ENCODE measurements around the gene CRISPLD2. TPM values are rescaled to one million over a fixed set of nuclear protein-coding genes. Genes with fewer than 3 reads are reported as not detected.
"Not testable (repeated sequence)": the region's sequence is repeated elsewhere in the genome, so short reads cannot be mapped to it uniquely, and the experiment has no call there.

CRISPLD2 gene
- polyA plus RNA-seq, 2 donors, result 3.7 to 8.8 TPM

DNA sequence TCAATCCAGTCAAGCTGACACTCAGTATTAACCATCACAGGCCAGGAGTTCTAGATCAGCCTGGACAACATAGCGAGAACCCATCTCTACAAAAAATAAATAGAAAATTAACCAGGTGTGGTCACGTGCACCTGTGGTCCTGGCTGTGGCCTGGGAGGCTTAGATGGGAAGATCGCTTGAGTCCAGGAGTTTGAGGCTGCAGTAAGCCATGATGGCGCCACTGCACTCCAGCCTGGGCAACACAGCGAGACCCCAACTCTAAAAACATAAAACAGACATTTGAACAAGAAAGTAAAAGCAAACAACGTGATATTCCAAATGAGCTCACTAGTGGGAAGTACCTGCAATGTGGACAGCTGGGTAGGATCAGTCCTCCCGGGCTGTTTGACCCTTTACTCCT lies 41.9 kb downstream of the CRISPLD2 start:
- H3K27me3 ChIP-seq (ENCODE audit: control insufficient read depth in 1 of 2, insufficient read depth in 2 of 2, low read length in 2 of 2), result no peaks in the 10 kb centered on the region
- H3K9me3 ChIP-seq (ENCODE audit: control insufficient read depth in 2 of 2, insufficient read depth in 1 of 2, low read depth in 1 of 2, low read length in 1 of 2), result no peaks in the 10 kb centered on the region
- 89 to 93% methylated on average over 7 of the region's 7 CpGs for WGBS, 2 donors
- no peak overlapping the region for H3K27ac ChIP-seq (ENCODE audit: low read depth in 2 of 2, low read length in 1 of 2)
- H3K4me1 ChIP-seq (ENCODE audit: control insufficient read depth in 2 of 2, insufficient read depth in 2 of 2, low read length in 1 of 2), result no peaks in the 10 kb centered on the region
- no peaks in the 10 kb centered on the region for H3K36me3 ChIP-seq (ENCODE audit: control insufficient read depth in 2 of 2, insufficient read depth in 2 of 2, low read length in 1 of 2)
- H3K4me3 ChIP-seq (ENCODE audit: low read depth in 1 of 2, low read length in 2 of 2), result no peak overlapping the region

DNA sequence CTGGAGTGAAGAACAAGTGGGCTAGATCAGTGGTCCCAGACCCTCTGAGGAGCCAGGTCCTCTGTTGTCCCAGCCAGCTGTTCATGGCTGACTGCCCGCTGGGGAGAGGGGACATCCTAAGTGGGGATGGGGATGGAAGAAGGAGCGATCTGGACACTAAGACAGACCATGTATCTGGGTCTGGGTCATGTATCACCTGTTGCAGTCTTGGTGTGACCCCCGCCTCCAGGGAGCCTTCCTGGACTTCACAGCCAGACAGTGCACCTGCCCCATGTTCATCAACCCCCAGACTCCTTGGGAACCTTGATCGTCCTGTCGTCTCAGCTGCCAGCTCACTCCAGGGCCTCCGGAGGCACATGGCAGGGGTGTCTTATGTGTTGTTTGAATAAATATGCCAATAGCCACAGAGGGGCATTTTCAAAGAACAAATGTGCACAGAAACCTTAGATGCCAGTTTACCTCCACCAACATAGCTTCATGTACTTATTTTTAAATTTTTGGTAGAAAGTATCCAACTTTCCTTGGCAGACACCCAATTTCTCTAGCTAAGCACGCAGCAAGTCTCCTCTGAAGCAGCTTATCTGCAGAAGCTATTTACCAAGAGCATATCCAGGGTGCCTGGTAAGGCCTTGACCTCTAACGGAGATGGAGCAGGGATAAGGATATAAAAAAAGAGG lies 43.2 kb downstream of the CRISPLD2 start:
- Histone ChIP-seq H3K4me1 (ENCODE audit: control insufficient read depth in 2 of 2, insufficient read depth in 2 of 2, low read length in 1 of 2) (no peaks in the 10 kb centered on the region), H3K36me3 (ENCODE audit: control insufficient read depth in 2 of 2, insufficient read depth in 2 of 2, low read length in 1 of 2) (peaks cover 0 to 3% of the 10 kb centered on the region in 2 donors), H3K9me3 (ENCODE audit: control insufficient read depth in 2 of 2, insufficient read depth in 1 of 2, low read depth in 1 of 2, low read length in 1 of 2) (no peaks in the 10 kb centered on the region), H3K27ac (ENCODE audit: low read depth in 2 of 2, low read length in 1 of 2) (no peak overlapping the region), H3K4me3 (ENCODE audit: low read depth in 1 of 2, low read length in 2 of 2) (no peak overlapping the region), H3K27me3 (ENCODE audit: control insufficient read depth in 1 of 2, insufficient read depth in 2 of 2, low read length in 2 of 2) (no peaks in the 10 kb centered on the region)
- WGBS, 2 donors, result 77 to 79% methylated on average over 7 to 8 of the region's 8 CpGs

DNA sequence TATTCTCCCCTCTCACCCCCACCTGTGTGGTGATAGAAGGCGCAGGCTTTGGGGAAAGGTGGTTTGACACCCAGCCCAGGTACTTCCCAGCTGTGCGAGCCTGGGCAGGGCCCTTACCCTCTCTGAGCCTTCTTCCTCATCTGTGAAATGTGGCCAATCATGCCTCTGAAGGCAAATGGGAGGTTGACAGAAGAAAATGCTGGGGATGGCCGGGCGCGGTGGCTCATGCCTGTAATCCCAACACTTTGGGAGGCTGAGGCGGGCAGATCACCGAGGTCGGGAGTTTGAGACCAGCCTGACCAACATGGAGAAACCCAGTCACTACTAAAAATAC lies 43.7 kb downstream of the CRISPLD2 start:
- Histone ChIP-seq H3K36me3 (ENCODE audit: control insufficient read depth in 2 of 2, insufficient read depth in 2 of 2, low read length in 1 of 2) (peaks cover 0 to 3% of the 10 kb centered on the region in 2 donors), H3K4me1 (ENCODE audit: control insufficient read depth in 2 of 2, insufficient read depth in 2 of 2, low read length in 1 of 2) (no peaks in the 10 kb centered on the region), H3K27ac (ENCODE audit: low read depth in 2 of 2, low read length in 1 of 2) (no peak overlapping the region), H3K9me3 (ENCODE audit: control insufficient read depth in 2 of 2, insufficient read depth in 1 of 2, low read depth in 1 of 2, low read length in 1 of 2) (no peaks in the 10 kb centered on the region), H3K27me3 (ENCODE audit: control insufficient read depth in 1 of 2, insufficient read depth in 2 of 2, low read length in 2 of 2) (no peaks in the 10 kb centered on the region), H3K4me3 (ENCODE audit: low read depth in 1 of 2, low read length in 2 of 2) (no peak overlapping the region)
- 93 to 95% methylated on average over 8 of the region's 8 CpGs for WGBS, 2 donors

DNA sequence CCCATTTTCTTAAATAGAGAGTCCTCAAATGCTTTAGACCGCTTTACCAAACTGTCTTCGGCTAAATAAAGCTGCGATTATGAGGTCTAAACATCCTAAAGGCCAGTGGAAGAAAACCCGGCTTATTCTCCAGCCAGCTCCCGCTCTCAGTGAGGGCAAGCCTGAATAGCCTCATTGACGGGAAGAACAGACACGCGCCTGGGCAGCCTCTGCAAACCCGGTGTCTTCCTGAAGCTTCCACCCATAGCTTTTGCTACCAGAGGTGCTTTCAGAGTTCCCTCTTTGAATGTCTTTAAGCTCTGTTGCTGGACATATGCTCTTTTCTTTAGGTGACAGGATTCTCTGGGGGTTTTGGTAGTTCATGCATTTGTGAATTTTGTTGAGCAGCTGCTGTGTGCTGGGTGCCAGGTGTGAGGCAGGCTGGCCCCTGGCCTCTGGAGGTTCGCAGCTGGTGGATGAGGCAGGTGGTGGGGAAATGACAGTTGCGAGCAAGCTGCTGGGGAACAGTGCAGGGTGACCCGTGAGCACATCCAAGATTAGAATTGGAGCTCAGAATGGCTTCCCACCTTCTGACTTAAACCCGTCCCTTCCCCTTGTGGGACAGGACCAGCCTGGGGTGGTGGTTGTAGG lies 44.7 kb downstream of the CRISPLD2 start:
- WGBS, 2 donors, result 80 to 82% methylated on average over 13 of the region's 13 CpGs
- Histone ChIP-seq H3K4me3 (ENCODE audit: low read depth in 1 of 2, low read length in 2 of 2) (no peak overlapping the region), H3K9me3 (ENCODE audit: control insufficient read depth in 2 of 2, insufficient read depth in 1 of 2, low read depth in 1 of 2, low read length in 1 of 2) (no peaks in the 10 kb centered on the region), H3K27me3 (ENCODE audit: control insufficient read depth in 1 of 2, insufficient read depth in 2 of 2, low read length in 2 of 2) (no peaks in the 10 kb centered on the region), H3K36me3 (ENCODE audit: control insufficient read depth in 2 of 2, insufficient read depth in 2 of 2, low read length in 1 of 2) (peaks cover 0 to 6% of the 10 kb centered on the region in 2 donors), H3K27ac (ENCODE audit: low read depth in 2 of 2, low read length in 1 of 2) (no peak overlapping the region), H3K4me1 (ENCODE audit: control insufficient read depth in 2 of 2, insufficient read depth in 2 of 2, low read length in 1 of 2) (no peaks in the 10 kb centered on the region)

DNA sequence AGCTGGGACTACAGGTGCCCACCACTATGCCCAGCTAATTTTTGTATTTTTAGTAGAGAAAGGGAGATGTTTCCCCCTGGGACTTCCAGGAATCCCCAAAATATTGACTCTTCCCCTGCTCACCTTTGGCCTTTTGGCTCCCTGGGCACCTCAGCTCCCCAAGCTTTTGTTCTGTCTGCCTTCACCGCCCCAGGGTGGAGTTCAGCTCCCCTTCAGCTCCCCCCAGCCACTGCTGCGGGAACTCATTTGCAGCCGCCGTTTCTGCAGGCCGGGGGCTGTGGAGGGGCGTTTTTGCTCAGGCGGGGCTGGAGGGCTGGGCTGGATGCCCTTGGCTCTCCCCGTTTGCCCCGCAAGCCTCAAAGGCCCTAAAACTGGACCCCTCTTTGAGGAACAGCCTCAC lies 47.9 kb downstream of the CRISPLD2 start:
- no peak overlapping the region for H3K4me3 ChIP-seq (ENCODE audit: low read depth in 1 of 2, low read length in 2 of 2)
- H3K4me1 ChIP-seq (ENCODE audit: control insufficient read depth in 2 of 2, insufficient read depth in 2 of 2, low read length in 1 of 2), result no peaks in the 10 kb centered on the region
- H3K9me3 ChIP-seq (ENCODE audit: control insufficient read depth in 2 of 2, insufficient read depth in 1 of 2, low read depth in 1 of 2, low read length in 1 of 2), result no peaks in the 10 kb centered on the region
- 77 to 84% methylated on average over 9 of the region's 9 CpGs for WGBS, 2 donors
- no peak overlapping the region for H3K27ac ChIP-seq (ENCODE audit: low read depth in 2 of 2, low read length in 1 of 2)
- H3K27me3 ChIP-seq (ENCODE audit: control insufficient read depth in 1 of 2, insufficient read depth in 2 of 2, low read length in 2 of 2), result no peaks in the 10 kb centered on the region
- H3K36me3 ChIP-seq (ENCODE audit: control insufficient read depth in 2 of 2, insufficient read depth in 2 of 2, low read length in 1 of 2), result peaks cover 0 to 6% of the 10 kb centered on the region in 2 donors

DNA sequence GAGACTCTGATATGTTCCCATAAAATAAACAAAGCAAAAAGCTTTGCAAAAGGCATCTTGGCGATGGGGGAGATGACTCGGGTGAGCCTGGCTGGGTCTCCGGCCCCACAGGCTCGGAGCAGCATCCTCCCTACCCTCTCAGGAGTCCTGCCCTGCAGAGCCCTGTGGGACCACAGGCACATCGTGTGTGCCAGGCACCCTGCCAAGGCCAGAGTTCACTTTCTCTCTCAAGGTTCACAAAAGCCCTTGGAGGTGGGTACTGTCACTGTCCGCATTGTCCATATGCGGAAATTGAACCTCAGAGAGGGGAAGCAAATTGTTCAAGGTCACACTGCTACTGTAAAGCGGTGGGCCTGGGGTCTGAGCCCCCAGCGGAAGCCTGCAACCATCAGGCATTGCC lies 48.5 kb downstream of the CRISPLD2 start:
- H3K4me1 ChIP-seq (ENCODE audit: control insufficient read depth in 2 of 2, insufficient read depth in 2 of 2, low read length in 1 of 2), result no peaks in the 10 kb centered on the region
- H3K27ac ChIP-seq (ENCODE audit: low read depth in 2 of 2, low read length in 1 of 2), result no peak overlapping the region
- H3K36me3 ChIP-seq (ENCODE audit: control insufficient read depth in 2 of 2, insufficient read depth in 2 of 2, low read length in 1 of 2), result peaks cover 0 to 6% of the 10 kb centered on the region in 2 donors
- no peaks in the 10 kb centered on the region for H3K9me3 ChIP-seq (ENCODE audit: control insufficient read depth in 2 of 2, insufficient read depth in 1 of 2, low read depth in 1 of 2, low read length in 1 of 2)
- H3K27me3 ChIP-seq (ENCODE audit: control insufficient read depth in 1 of 2, insufficient read depth in 2 of 2, low read length in 2 of 2), result no peaks in the 10 kb centered on the region
- WGBS, 2 donors, result 75 to 76% methylated on average over 9 of the region's 9 CpGs
- H3K4me3 ChIP-seq (ENCODE audit: low read depth in 1 of 2, low read length in 2 of 2), result no peak overlapping the region

DNA sequence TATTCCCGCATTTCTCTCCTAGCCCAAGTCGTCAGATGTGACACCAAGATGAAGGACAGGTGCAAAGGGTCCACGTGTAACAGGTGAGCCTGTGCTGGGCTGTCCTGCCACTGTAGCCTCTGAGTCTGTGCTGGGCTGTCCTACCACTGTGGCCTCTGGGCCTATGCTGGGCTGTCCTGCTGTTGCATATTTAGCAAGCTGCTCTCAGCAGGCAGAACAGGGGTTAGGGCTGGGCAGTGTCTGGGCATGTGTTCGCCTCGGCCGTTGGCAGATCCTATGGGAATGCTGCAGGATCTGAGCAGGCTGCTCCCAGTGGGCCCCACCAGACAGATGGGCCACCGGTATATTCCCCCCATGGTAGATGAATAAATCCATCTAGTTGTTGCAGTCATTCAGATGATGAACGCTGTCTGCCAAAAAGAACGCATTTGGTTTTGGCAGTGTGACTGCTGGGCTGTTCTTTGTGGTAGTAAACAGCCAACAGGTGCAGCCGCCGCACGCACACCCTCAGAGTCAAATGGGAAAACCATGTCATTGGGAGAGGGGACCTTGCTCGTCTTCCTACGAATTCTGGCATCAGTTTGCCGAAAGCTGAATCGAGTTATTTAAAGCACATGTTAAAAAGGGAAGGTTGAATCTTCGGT lies 49.2 kb downstream of the CRISPLD2 start:
- no peaks in the 10 kb centered on the region for H3K4me1 ChIP-seq (ENCODE audit: control insufficient read depth in 2 of 2, insufficient read depth in 2 of 2, low read length in 1 of 2)
- H3K27ac ChIP-seq (ENCODE audit: low read depth in 2 of 2, low read length in 1 of 2), result no peak overlapping the region
- WGBS, 2 donors, result 88 to 89% methylated on average over 17 of the region's 17 CpGs
- H3K27me3 ChIP-seq (ENCODE audit: control insufficient read depth in 1 of 2, insufficient read depth in 2 of 2, low read length in 2 of 2), result no peaks in the 10 kb centered on the region
- H3K36me3 ChIP-seq (ENCODE audit: control insufficient read depth in 2 of 2, insufficient read depth in 2 of 2, low read length in 1 of 2), result peaks cover 0 to 6% of the 10 kb centered on the region in 2 donors
- no peak overlapping the region for H3K4me3 ChIP-seq (ENCODE audit: low read depth in 1 of 2, low read length in 2 of 2)
- H3K9me3 ChIP-seq (ENCODE audit: control insufficient read depth in 2 of 2, insufficient read depth in 1 of 2, low read depth in 1 of 2, low read length in 1 of 2), result no peaks in the 10 kb centered on the region

DNA sequence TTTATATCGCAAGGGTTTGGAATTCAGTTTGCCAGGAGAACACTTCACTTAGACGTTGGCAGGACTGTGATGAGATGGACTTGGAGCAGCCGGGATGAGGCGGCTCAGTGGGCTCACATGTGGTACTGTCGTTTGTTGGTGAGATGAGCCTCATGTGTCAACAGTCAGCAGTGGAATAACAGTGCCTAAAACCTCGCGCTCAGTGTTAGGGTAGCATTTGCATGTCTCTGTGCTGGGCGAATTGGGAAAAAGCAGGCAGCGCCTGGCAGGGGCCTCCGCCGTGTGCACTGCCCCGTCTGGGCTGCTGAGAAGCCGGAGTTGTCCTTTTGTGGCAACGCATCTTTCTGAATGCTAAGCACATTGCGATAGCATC lies 49.7 kb downstream of the CRISPLD2 start:
- no peaks in the 10 kb centered on the region for H3K4me1 ChIP-seq (ENCODE audit: control insufficient read depth in 2 of 2, insufficient read depth in 2 of 2, low read length in 1 of 2)
- no peaks in the 10 kb centered on the region for H3K9me3 ChIP-seq (ENCODE audit: control insufficient read depth in 2 of 2, insufficient read depth in 1 of 2, low read depth in 1 of 2, low read length in 1 of 2)
- H3K27ac ChIP-seq (ENCODE audit: low read depth in 2 of 2, low read length in 1 of 2), result no peak overlapping the region
- H3K4me3 ChIP-seq (ENCODE audit: low read depth in 1 of 2, low read length in 2 of 2), result no peak overlapping the region
- H3K27me3 ChIP-seq (ENCODE audit: control insufficient read depth in 1 of 2, insufficient read depth in 2 of 2, low read length in 2 of 2), result no peaks in the 10 kb centered on the region
- H3K36me3 ChIP-seq (ENCODE audit: control insufficient read depth in 2 of 2, insufficient read depth in 2 of 2, low read length in 1 of 2), result peaks cover 0 to 6% of the 10 kb centered on the region in 2 donors
- 88 to 94% methylated on average over 15 of the region's 15 CpGs for WGBS, 2 donors

DNA sequence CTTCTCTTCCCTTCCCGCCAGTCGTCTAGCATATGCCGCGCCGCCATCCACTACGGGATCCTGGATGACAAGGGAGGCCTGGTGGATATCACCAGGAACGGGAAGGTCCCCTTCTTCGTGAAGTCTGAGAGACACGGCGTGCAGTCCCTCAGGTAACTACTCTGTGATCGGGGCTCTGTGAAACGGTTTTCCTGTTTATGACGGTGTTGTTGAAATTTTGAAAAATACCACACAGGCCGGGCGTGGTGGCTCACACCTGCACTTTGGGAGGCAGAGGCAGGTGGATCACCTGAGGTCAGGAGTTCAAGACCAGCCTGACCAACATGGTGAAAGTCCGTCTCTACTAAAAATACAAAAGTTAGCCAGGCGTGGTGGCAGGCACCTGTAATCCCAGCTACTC lies 53.2 kb downstream of the CRISPLD2 start:
- H3K4me1 ChIP-seq (ENCODE audit: control insufficient read depth in 2 of 2, insufficient read depth in 2 of 2, low read length in 1 of 2); H3K36me3 ChIP-seq (ENCODE audit: control insufficient read depth in 2 of 2, insufficient read depth in 2 of 2, low read length in 1 of 2); H3K27ac ChIP-seq (ENCODE audit: low read depth in 2 of 2, low read length in 1 of 2); H3K27me3 ChIP-seq (ENCODE audit: control insufficient read depth in 1 of 2, insufficient read depth in 2 of 2, low read length in 2 of 2); H3K4me3 ChIP-seq (ENCODE audit: low read depth in 1 of 2, low read length in 2 of 2); H3K9me3 ChIP-seq (ENCODE audit: control insufficient read depth in 2 of 2, insufficient read depth in 1 of 2, low read depth in 1 of 2, low read length in 1 of 2): not testable (repeated sequence)
- WGBS, 2 donors, result 95 to 96% methylated on average over 17 of the region's 17 CpGs

DNA sequence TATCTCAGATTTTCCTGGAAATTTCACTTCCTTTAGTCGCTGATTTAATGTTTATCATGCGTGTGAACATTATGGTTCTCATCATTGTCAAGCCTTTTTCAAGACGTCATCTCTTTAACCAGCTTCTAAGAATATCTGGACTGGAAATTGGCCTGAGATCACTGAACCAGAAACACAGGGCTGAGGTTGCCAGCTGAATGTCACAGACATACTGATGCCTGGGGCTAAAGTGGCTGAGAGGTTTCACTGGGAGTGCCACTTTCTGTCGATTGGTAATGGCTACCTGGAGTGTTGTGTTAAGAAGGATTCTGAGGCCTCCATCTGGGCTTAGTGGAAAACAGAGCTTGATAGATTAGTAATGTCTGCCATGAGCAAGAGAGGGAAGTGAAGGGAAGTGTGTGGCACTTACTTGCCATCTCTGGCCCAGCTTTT lies 54.2 kb downstream of the CRISPLD2 start:
- Histone ChIP-seq H3K27ac (ENCODE audit: low read depth in 2 of 2, low read length in 1 of 2) (no peak overlapping the region), H3K27me3 (ENCODE audit: control insufficient read depth in 1 of 2, insufficient read depth in 2 of 2, low read length in 2 of 2) (no peaks in the 10 kb centered on the region), H3K36me3 (ENCODE audit: control insufficient read depth in 2 of 2, insufficient read depth in 2 of 2, low read length in 1 of 2) (peaks cover 0 to 3% of the 10 kb centered on the region in 2 donors), H3K4me1 (ENCODE audit: control insufficient read depth in 2 of 2, insufficient read depth in 2 of 2, low read length in 1 of 2) (no peaks in the 10 kb centered on the region), H3K9me3 (ENCODE audit: control insufficient read depth in 2 of 2, insufficient read depth in 1 of 2, low read depth in 1 of 2, low read length in 1 of 2) (no peaks in the 10 kb centered on the region), H3K4me3 (ENCODE audit: low read depth in 1 of 2, low read length in 2 of 2) (no peak overlapping the region)
- 62 to 64% methylated on average over 4 of the region's 4 CpGs for WGBS, 2 donors
